ENCODE measurements around the gene P2RY14.

The P2RY14 gene

GRCh38 chr3:151299006-151299405, 20.7 kb upstream of the P2RY14 start:
- no peak for DNase-seq

GRCh38 chr3:151297429-151297828, 19.1 kb upstream of the P2RY14 start:
- DNase-seq = no peak

GRCh38 chr3:151296226-151296625, 17.9 kb upstream of the P2RY14 start:
- DNase-seq = no peak

GRCh38 chr3:151293127-151293526, 14.8 kb upstream of the P2RY14 start:
- no peak for DNase-seq

- DNase-seq = peak; percentile 47
Observed at GRCh38 chr3:151290673-151291072, 12.3 kb upstream of the P2RY14 start.

GRCh38 chr3:151289445-151289844, 11.1 kb upstream of the P2RY14 start:
- no peak for DNase-seq

- DNase-seq = no peak
Observed at GRCh38 chr3:151285940-151286339, 7.6 kb upstream of the P2RY14 start.

GRCh38 chr3:151283907-151284461, 5.6 kb upstream of the P2RY14 start:
- DNase-seq = no peak

- no peak for DNase-seq
Observed at GRCh38 chr3:151283387-151283786, 5.0 kb upstream of the P2RY14 start.

- DNase-seq = peak; percentile 57
Observed at GRCh38 chr3:151282921-151283320, 4.6 kb upstream of the P2RY14 start.

- no peak for DNase-seq
Observed at GRCh38 chr3:151281671-151282324, 3.5 kb upstream of the P2RY14 start.

- DNase-seq = no peak
Observed at GRCh38 chr3:151276687-151277042, 1.7 kb downstream of the P2RY14 start.

GRCh38 chr3:151276038-151276686, 2.2 kb downstream of the P2RY14 start:
- DNase-seq = no peak

- DNase-seq = no peak
Observed at GRCh38 chr3:151275091-151275490, 3.3 kb downstream of the P2RY14 start.

GRCh38 chr3:151269631-151270030, 8.7 kb downstream of the P2RY14 start:
- DNase-seq = no peak

- DNase-seq = no peak
Observed at GRCh38 chr3:151268267-151269235, 9.8 kb downstream of the P2RY14 start.

GRCh38 chr3:151267066-151267465, 11.3 kb downstream of the P2RY14 start:
- DNase-seq = no peak

- peak; percentile 18 for DNase-seq
Observed at GRCh38 chr3:151265866-151266265, 12.5 kb downstream of the P2RY14 start.

- DNase-seq = no peak
Observed at GRCh38 chr3:151265166-151265565, 13.2 kb downstream of the P2RY14 start.

- no peak for DNase-seq
Observed at GRCh38 chr3:151264605-151265004, 13.7 kb downstream of the P2RY14 start.

GRCh38 chr3:151262871-151263525, 15.3 kb downstream of the P2RY14 start:
- no peak for DNase-seq

GRCh38 chr3:151259664-151260063, 18.7 kb downstream of the P2RY14 start:
- no peak for DNase-seq

- no peak for DNase-seq
Observed at GRCh38 chr3:151256749-151257148, 21.6 kb downstream of the P2RY14 start.
